ENCODE results near the gene SOX8.

Gene SOX8

DNA sequence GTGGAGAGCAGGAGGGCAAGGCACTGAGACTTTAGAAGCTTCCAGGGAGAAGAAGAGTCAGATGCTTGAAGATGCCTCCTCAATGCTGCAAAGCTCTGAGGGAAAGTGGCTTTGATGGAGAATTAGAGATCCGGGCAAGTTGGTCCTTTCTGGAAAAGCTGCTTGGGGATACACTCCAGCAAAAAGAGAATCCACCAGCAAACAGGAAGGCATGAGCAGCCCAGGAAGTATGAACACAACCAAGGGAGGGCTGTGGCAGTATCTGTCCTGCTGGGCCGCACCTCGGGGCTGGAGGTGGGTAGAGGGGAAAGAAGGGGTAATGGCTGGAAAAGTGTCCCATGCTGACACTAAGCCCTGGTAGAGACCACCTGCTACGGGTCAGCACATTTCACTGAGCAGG, 16.1 kb upstream of the SOX8 start:
- H3F3A ChIP-seq (ENCODE audit: insufficient read depth, low read length): no peaks in the 10 kb centered on the region
- H3K9me2 ChIP-seq (ENCODE audit: low read depth, low read length): no peaks in the 10 kb centered on the region
- no peak overlapping the region for H3K27ac ChIP-seq (ENCODE audit: low read depth, low read length, poor library complexity, severe bottlenecking)
- no peak overlapping the region for H3K4me2 ChIP-seq (ENCODE audit: low read length)
- H3K27me3 ChIP-seq (ENCODE audit: insufficient read depth, low read length): peaks cover 4% of the 10 kb centered on the region; the same call in 1 of the 2 replicates
- H3K36me3 ChIP-seq (ENCODE audit: insufficient read depth, low read length): no peaks in the 10 kb centered on the region; the same call in 1 of the 2 replicates
- TF ChIP-seq, protein P1, sequence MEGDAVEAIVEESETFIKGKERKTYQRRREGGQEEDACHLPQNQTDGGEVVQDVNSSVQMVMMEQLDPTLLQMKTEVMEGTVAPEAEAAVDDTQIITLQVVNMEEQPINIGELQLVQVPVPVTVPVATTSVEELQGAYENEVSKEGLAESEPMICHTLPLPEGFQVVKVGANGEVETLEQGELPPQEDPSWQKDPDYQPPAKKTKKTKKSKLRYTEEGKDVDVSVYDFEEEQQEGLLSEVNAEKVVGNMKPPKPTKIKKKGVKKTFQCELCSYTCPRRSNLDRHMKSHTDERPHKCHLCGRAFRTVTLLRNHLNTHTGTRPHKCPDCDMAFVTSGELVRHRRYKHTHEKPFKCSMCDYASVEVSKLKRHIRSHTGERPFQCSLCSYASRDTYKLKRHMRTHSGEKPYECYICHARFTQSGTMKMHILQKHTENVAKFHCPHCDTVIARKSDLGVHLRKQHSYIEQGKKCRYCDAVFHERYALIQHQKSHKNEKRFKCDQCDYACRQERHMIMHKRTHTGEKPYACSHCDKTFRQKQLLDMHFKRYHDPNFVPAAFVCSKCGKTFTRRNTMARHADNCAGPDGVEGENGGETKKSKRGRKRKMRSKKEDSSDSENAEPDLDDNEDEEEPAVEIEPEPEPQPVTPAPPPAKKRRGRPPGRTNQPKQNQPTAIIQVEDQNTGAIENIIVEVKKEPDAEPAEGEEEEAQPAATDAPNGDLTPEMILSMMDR (IDR thresholded peaks at IDR 0.05; ENCODE audit: low read length): no peak
- TF ChIP-seq EZH2 (IDR thresholded peaks at IDR 0.05; ENCODE audit: borderline replicate concordance, low read length): no peak
- no peaks in the 10 kb centered on the region for H4K20me1 ChIP-seq (ENCODE audit: insufficient read depth, low read length)
- H3K9ac ChIP-seq (ENCODE audit: low read length): no peak overlapping the region
- peaks cover 8% of the 10 kb centered on the region for H3K4me1 ChIP-seq (ENCODE audit: insufficient read depth, low read length, severe bottlenecking)
- H3K4me3 ChIP-seq (ENCODE audit: low read depth, low read length, poor library complexity, severe bottlenecking): no peak overlapping the region
- no peaks in the 10 kb centered on the region for H3K9me3 ChIP-seq (ENCODE audit: low read length)
- no peaks in the 10 kb centered on the region for H3K79me2 ChIP-seq (ENCODE audit: insufficient read depth, low read length)
- H2AFZ ChIP-seq (ENCODE audit: low read length): no peak overlapping the region

DNA sequence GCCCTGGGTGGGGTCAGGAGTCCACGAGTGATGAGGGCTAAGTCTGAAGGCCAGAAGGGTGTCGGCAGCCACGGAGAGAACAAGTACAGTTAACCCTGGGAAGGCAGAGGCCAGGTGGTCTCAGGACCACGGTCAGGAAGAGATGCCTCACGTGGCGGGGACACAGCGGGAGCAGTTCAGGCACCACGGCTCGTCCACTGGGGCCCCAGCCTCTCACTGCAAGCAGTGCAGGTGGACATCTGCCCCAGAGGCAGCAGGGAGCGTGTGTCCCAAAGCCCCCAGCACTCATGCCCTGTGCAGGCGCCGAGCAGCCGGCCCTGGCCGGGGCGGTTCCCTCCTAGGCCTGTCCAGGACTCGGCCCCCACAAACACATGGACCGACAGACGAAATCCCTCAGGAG, 15.5 kb upstream of the SOX8 start:
- Histone ChIP-seq H3K9ac (ENCODE audit: low read length) (no peak overlapping the region), H3K4me1 (ENCODE audit: insufficient read depth, low read length, severe bottlenecking) (peaks cover 8% of the 10 kb centered on the region), H4K20me1 (ENCODE audit: insufficient read depth, low read length) (no peaks in the 10 kb centered on the region), H3K36me3 (ENCODE audit: insufficient read depth, low read length) (no peaks in the 10 kb centered on the region; the same call in 1 of the 2 replicates), H3K9me3 (ENCODE audit: low read length) (no peaks in the 10 kb centered on the region), H3K27ac (ENCODE audit: low read depth, low read length, poor library complexity, severe bottlenecking) (no peak overlapping the region), H3K4me2 (ENCODE audit: low read length) (no peak overlapping the region), H3K4me3 (ENCODE audit: low read depth, low read length, poor library complexity, severe bottlenecking) (no peak overlapping the region), H3K9me2 (ENCODE audit: low read depth, low read length) (no peaks in the 10 kb centered on the region), H2AFZ (ENCODE audit: low read length) (no peak overlapping the region), H3K27me3 (ENCODE audit: insufficient read depth, low read length) (peaks cover 4% of the 10 kb centered on the region; the same call in 1 of the 2 replicates), H3F3A (ENCODE audit: insufficient read depth, low read length) (no peaks in the 10 kb centered on the region), H3K79me2 (ENCODE audit: insufficient read depth, low read length) (no peaks in the 10 kb centered on the region)
- TF ChIP-seq, protein P1 (IDR thresholded peaks at IDR 0.05; ENCODE audit: low read length): no peak
- no peak for TF ChIP-seq EZH2 (IDR thresholded peaks at IDR 0.05; ENCODE audit: borderline replicate concordance, low read length)

DNA sequence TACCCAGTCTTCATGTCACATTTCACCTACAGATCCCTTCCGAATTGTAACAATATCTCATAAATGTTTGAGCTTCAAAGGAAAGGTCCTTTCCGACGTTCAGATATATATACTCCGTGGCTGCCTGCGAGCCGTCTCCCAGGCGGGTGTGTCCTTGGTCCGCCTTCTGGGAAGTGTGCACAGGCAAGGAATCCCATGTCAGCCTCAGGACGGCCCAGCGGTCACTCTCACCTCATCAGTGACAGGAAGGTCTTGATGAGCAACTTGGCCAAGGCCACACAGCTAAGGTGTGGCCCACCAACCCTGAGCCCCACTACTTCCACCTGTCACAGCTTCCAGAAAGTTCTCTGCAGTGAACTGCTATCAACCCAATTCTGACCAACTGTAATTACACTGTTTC, 15.1 kb upstream of the SOX8 start:
- Histone ChIP-seq H3K9me2 (ENCODE audit: low read depth, low read length) (no peaks in the 10 kb centered on the region), H3K27ac (ENCODE audit: low read depth, low read length, poor library complexity, severe bottlenecking) (no peak overlapping the region), H3K4me3 (ENCODE audit: low read depth, low read length, poor library complexity, severe bottlenecking) (no peak overlapping the region), H3K9ac (ENCODE audit: low read length) (no peak overlapping the region), H3K4me1 (ENCODE audit: insufficient read depth, low read length, severe bottlenecking) (peaks cover 8% of the 10 kb centered on the region), H3K79me2 (ENCODE audit: insufficient read depth, low read length) (no peaks in the 10 kb centered on the region), H3K9me3 (ENCODE audit: low read length) (no peaks in the 10 kb centered on the region), H3F3A (ENCODE audit: insufficient read depth, low read length) (no peaks in the 10 kb centered on the region), H4K20me1 (ENCODE audit: insufficient read depth, low read length) (no peaks in the 10 kb centered on the region), H2AFZ (ENCODE audit: low read length) (no peak overlapping the region), H3K4me2 (ENCODE audit: low read length) (no peak overlapping the region), H3K36me3 (ENCODE audit: insufficient read depth, low read length) (no peaks in the 10 kb centered on the region; the same call in 1 of the 2 replicates), H3K27me3 (ENCODE audit: insufficient read depth, low read length) (peaks cover 4% of the 10 kb centered on the region; the same call in 1 of the 2 replicates)
- TF ChIP-seq, protein P1 (IDR thresholded peaks at IDR 0.05; ENCODE audit: low read length): no peak
- no peak for TF ChIP-seq EZH2 (IDR thresholded peaks at IDR 0.05; ENCODE audit: borderline replicate concordance, low read length)
